H1 (cell line): ENCODE data around the gene FAM177A1. TPM values are rescaled to one million over a fixed set of nuclear protein-coding genes. Genes with fewer than 3 reads are reported as not detected.

Source experiments
- CTCF ChIA-PET: fragments of 300-600 bp; sonication (Branson Sonifier 250); formaldehyde crosslinking; loops from one replicate; lab custom pipeline; 2021; ENCODE audit not compliant: partially characterized antibody; lab: Charles Lee
- POLR2A ChIA-PET: fragments of 300-600 bp; sonication (Branson Sonifier 250); formaldehyde crosslinking; loops from one replicate; lab custom pipeline; 2021; ENCODE audit warnings: inconsistent platforms; ENCODE audit not compliant: partially characterized antibody; lab: Charles Lee
- DNase-seq, 2 experiments: peaks; one replicate each; pipeline versions ENCODE4 v3.0.0 to v3.0.0-alpha.2; 2010 to 2022; ENCODE audit warnings: low spot score in 2 of 2, low read depth in 1 of 2, mixed read lengths in 1 of 2
- FAIRE-seq: peaks from 2 replicates; lab custom pipeline; 2011; peaks lifted over from hg19 to GRCh38; lab: Jason Lieb, UNC
- H2AFZ ChIP-seq: 2 replicates; pipeline ENCODE4 v1.8.1; 2012; ENCODE audit warnings: low read length, inconsistent platforms
- H2AK5ac ChIP-seq: 2 replicates; pipeline ENCODE4 v1.6.1; 2013; ENCODE audit warnings: low read depth, low read length
- H2BK120ac ChIP-seq: replicated peaks from 2 replicates; pipeline ENCODE3; 2013; ENCODE audit warnings: low read depth, low read length, inconsistent platforms
- H2BK12ac ChIP-seq: 2 replicates; pipeline ENCODE4 v1.6.1; 2013; ENCODE audit warnings: low read depth, low read length
- H2BK15ac ChIP-seq: 2 replicates; pipeline ENCODE4 v1.6.1; 2013; ENCODE audit warnings: low read length
- H2BK20ac ChIP-seq: 2 replicates; pipeline ENCODE4 v1.6.1; 2013; ENCODE audit warnings: low read length
- H2BK5ac ChIP-seq: 2 replicates; pipeline ENCODE4 v1.6.1; 2013; ENCODE audit warnings: low read depth, low read length
- H3K14ac ChIP-seq: 2 replicates; pipeline ENCODE4 v1.6.1; 2013; ENCODE audit warnings: inconsistent platforms; ENCODE audit not compliant: insufficient read length
- H3K18ac ChIP-seq: 2 replicates; pipeline ENCODE4 v1.6.1; 2013; ENCODE audit warnings: low read length; ENCODE audit errors: extremely low read depth
- H3K23ac ChIP-seq: 2 replicates; pipeline ENCODE4 v1.6.1; 2013; ENCODE audit warnings: inconsistent platforms; ENCODE audit not compliant: insufficient read length
- H3K23me2 ChIP-seq: 2 replicates; pipeline ENCODE4 v1.6.1; 2013; ENCODE audit warnings: low read depth, low read length
- H3K27ac ChIP-seq: 2 replicates; pipeline ENCODE4 v1.6.1; 2011; ENCODE audit warnings: low read depth, low read length, inconsistent platforms
- H3K27me3 ChIP-seq, 4 experiments: replicated peaks in 1 of 4; 1 replicate in 1 of 4; 2 replicates in 3 of 4; pipeline versions ENCODE4 v1.6.1 to v1.8.1; 2011 to 2013; ENCODE audit warnings: low read length in 3 of 4, mild to moderate bottlenecking in 3 of 4, inconsistent platforms in 2 of 4, mixed read lengths in 2 of 4, moderate library complexity in 1 of 4; ENCODE audit not compliant: control insufficient read depth in 3 of 4, insufficient read depth in 3 of 4; ENCODE audit errors: extremely low read depth in 1 of 4
- H3K36me3 ChIP-seq, 4 experiments: 2 replicates each; pipeline versions ENCODE4 v1.6.1 to v1.8.1; 2011 to 2013; ENCODE audit warnings: mild to moderate bottlenecking in 4 of 4, low read length in 3 of 4, moderate library complexity in 2 of 4, control low read depth in 1 of 4, inconsistent platforms in 1 of 4; ENCODE audit not compliant: insufficient read depth in 4 of 4, control insufficient read depth in 2 of 4
- H3K4ac ChIP-seq: replicated peaks from 2 replicates; pipeline ENCODE3; 2013; ENCODE audit warnings: low read length, low read depth, mixed read lengths, inconsistent platforms; ENCODE audit not compliant: insufficient read length
- H3K4me1 ChIP-seq, 4 experiments: replicated peaks in 1 of 4; 1 replicate in 1 of 4; 2 replicates in 3 of 4; pipeline versions ENCODE4 v1.6.1 to v1.8.1; 2011 to 2013; ENCODE audit warnings: low read length in 3 of 4, inconsistent platforms in 2 of 4, mixed read lengths in 1 of 4; ENCODE audit not compliant: insufficient read depth in 4 of 4, control insufficient read depth in 3 of 4
- H3K4me2 ChIP-seq, 2 experiments: 2 replicates each; pipeline versions ENCODE4 v1.6.1 to v1.8.1; 2011 to 2013; ENCODE audit warnings: low read depth in 2 of 2, low read length in 2 of 2, control low read depth in 1 of 2, inconsistent platforms in 1 of 2, mild to moderate bottlenecking in 1 of 2; ENCODE audit not compliant: insufficient read depth in 1 of 2
- H3K4me3 ChIP-seq, 4 experiments: fragments of 200-600, 300-600 bp in 1 of 4; sonication (generic), shearing (Covaris generic), sonication (Bioruptor Twin) in 1 of 4; 2 replicates each; pipeline versions ENCODE4 v1.5.1 to v1.8.1; 2011 to 2016; ENCODE audit warnings: low read length in 4 of 4, low read depth in 3 of 4, control low read depth in 2 of 4, inconsistent platforms in 2 of 4, mild to moderate bottlenecking in 2 of 4, mixed read lengths in 1 of 4, moderate library complexity in 1 of 4; ENCODE audit not compliant: insufficient read depth in 2 of 4; ENCODE audit errors: extremely low read depth in 1 of 4
- H3K56ac ChIP-seq: replicated peaks from 2 replicates; pipeline ENCODE3; 2013; ENCODE audit warnings: low read depth, mild to moderate bottlenecking, mixed read lengths, low read length, inconsistent platforms; ENCODE audit not compliant: insufficient read length
- H3K79me1 ChIP-seq: 2 replicates; pipeline ENCODE4 v1.6.1; 2013; ENCODE audit warnings: low read depth, low read length, control low read depth
- H3K79me2 ChIP-seq, 2 experiments: 2 replicates each; pipeline versions ENCODE4 v1.6.1 to v1.8.1; 2012 to 2013; ENCODE audit warnings: low read length in 2 of 2, mild to moderate bottlenecking in 2 of 2, inconsistent platforms in 1 of 2; ENCODE audit not compliant: insufficient read depth in 2 of 2, control insufficient read depth in 1 of 2
- H3K9ac ChIP-seq, 4 experiments: replicated peaks in 1 of 4; 1 replicate in 1 of 4; 2 replicates in 3 of 4; pipeline versions ENCODE4 v1.6.1 to v1.8.1; 2011 to 2013; ENCODE audit warnings: low read depth in 3 of 4, low read length in 3 of 4, control low read depth in 2 of 4, mild to moderate bottlenecking in 2 of 4, moderate library complexity in 2 of 4, inconsistent platforms in 1 of 4; ENCODE audit errors: extremely low read depth in 1 of 4
- H3K9me3 ChIP-seq, 2 experiments: 2 replicates each; pipeline versions ENCODE4 v1.6.1 to v1.8.1; 2012 to 2013; ENCODE audit warnings: mild to moderate bottlenecking in 2 of 2, moderate library complexity in 2 of 2, control low read depth in 1 of 2, inconsistent platforms in 1 of 2, low read depth in 1 of 2, low read length in 1 of 2, mixed read lengths in 1 of 2; ENCODE audit not compliant: insufficient read depth in 2 of 2
- H4K20me1 ChIP-seq, 2 experiments: replicated peaks in 1 of 2; 2 replicates each; pipeline versions ENCODE3 to v1.8.1; 2011 to 2013; ENCODE audit warnings: inconsistent platforms in 2 of 2, low read length in 2 of 2, mild to moderate bottlenecking in 1 of 2; ENCODE audit not compliant: insufficient read depth in 2 of 2, control insufficient read depth in 1 of 2
- H4K5ac ChIP-seq: 2 replicates; pipeline ENCODE4 v1.6.1; 2013; ENCODE audit warnings: low read length, low read depth, mixed read lengths, inconsistent platforms; ENCODE audit not compliant: insufficient read length
- H4K8ac ChIP-seq: 2 replicates; pipeline ENCODE4 v1.8.0; 2013; ENCODE audit warnings: mild to moderate bottlenecking, moderate library complexity, low read length, inconsistent platforms; ENCODE audit not compliant: insufficient read depth; ENCODE audit errors: extremely low read depth
- H4K91ac ChIP-seq: replicated peaks from 2 replicates; pipeline ENCODE3; 2013; ENCODE audit warnings: low read length, mixed read lengths, inconsistent platforms; ENCODE audit not compliant: insufficient read length
- ASH2L ChIP-seq: fragments of 200-600, 300-600 bp; sonication (generic); IDR thresholded peaks from one replicate; pipeline ENCODE4 v1.7.1; 2017; ENCODE audit warnings: low read length
- EGR1 ChIP-seq: IDR thresholded peaks from 2 replicates; pipeline ENCODE4 v1.6.1; 2011; ENCODE audit warnings: low read depth, low read length, borderline replicate concordance
- EP300 ChIP-seq, 2 experiments: IDR thresholded peaks; 1 replicate in 1 of 2; 2 replicates in 1 of 2; pipeline ENCODE4 v1.6.1; 2011 to 2012; ENCODE audit warnings: low read depth in 2 of 2, low read length in 2 of 2, mild to moderate bottlenecking in 2 of 2, borderline replicate concordance in 1 of 2, inconsistent platforms in 1 of 2, moderate library complexity in 1 of 2
- EZH2 ChIP-seq: fragments of 200-600 bp; sonication (generic); IDR thresholded peaks from 2 replicates; pipeline ENCODE4 v1.7.1; 2012; ENCODE audit warnings: low read depth, mild to moderate bottlenecking, moderate library complexity, low read length, inconsistent platforms; ENCODE audit not compliant: severe bottlenecking
- FOSL1 ChIP-seq: IDR thresholded peaks from 2 replicates; pipeline ENCODE4 v1.6.1; 2011; ENCODE audit warnings: mild to moderate bottlenecking, low read depth, low read length, moderate library complexity; ENCODE audit not compliant: insufficient read depth
- GABPA ChIP-seq: IDR thresholded peaks from 2 replicates; pipeline ENCODE4 v1.6.1; 2011; ENCODE audit warnings: mild to moderate bottlenecking, low read length, moderate library complexity, borderline replicate concordance; ENCODE audit not compliant: insufficient read depth
- MAFK ChIP-seq: IDR thresholded peaks from 2 replicates; pipeline ENCODE4 v1.6.1; 2012; ENCODE audit warnings: low read depth, mild to moderate bottlenecking, improper control_type of control experiment, low read length
- RAD21 ChIP-seq, 2 experiments: IDR thresholded peaks in 1 of 2; conservative IDR thresholded peaks in 1 of 2; 2 replicates each; pipeline ENCODE4 v1.6.1; 2011; ENCODE audit warnings: low read depth in 2 of 2, low read length in 2 of 2, improper control_type of control experiment in 1 of 2, inconsistent platforms in 1 of 2, mild to moderate bottlenecking in 1 of 2, moderate library complexity in 1 of 2
- SP4 ChIP-seq: IDR thresholded peaks from 2 replicates; pipeline ENCODE4 v1.6.1; 2012; ENCODE audit warnings: low read length, inconsistent platforms
- ZNF274 ChIP-seq: IDR thresholded peaks from 2 replicates; pipeline ENCODE4 v1.7.0; 2012; ENCODE audit warnings: low read length, borderline replicate concordance; ENCODE audit errors: extremely low read depth
- WGBS, 2 experiments: shearing (Covaris generic) in 1 of 2; methylation state at CpG; one replicate each; pipeline versions ENCODE4 v1.1.6 to v1.1.7; 2013 to 2015; ENCODE audit warnings: low lambda C conversion rate in 2 of 2, mixed read lengths in 2 of 2, inconsistent platforms in 1 of 2, low coverage in 1 of 2, missing lambda C conversion rate in 1 of 2; ENCODE audit not compliant: insufficient replicate concordance in 2 of 2, insufficient coverage in 1 of 2, insufficient read length in 1 of 2; ENCODE audit errors: extremely low coverage in 1 of 2, missing lambda C conversion rate in 1 of 2; 5-methylcytosine and 5-hydroxymethylcytosine counted together
- polyA plus RNA-seq, 7 experiments: library from polyadenylated mRNA; depleted of rRNA in 3 of 7; stranded (reverse) in 5 of 7; unstranded in 2 of 7; fragments of >200 nt in 5 of 7; fragments of 200-250 nt in 2 of 7; gene quantifications; 1 replicate in 5 of 7; 2 replicates in 1 of 7; 4 replicates in 1 of 7; pipeline versions ENCODE4 v1.2.1 to v1.2.3, GENCODE V29; 2011 to 2013; ENCODE audit warnings: missing spikeins in 2 of 7, mixed read lengths in 2 of 7
- total RNA-seq: library from RNA; stranded (reverse); fragmentation: NEBNext Ultra II Directional; extraction: Animal tissue kit (Norgen Biotek cat#: 25700); gene quantifications from 2 replicates; pipeline ENCODE4 v1.2.1, GENCODE V29; 2021
- TF ChIP-seq, protein P1 (sequence below), 3 experiments: IDR thresholded peaks; 1 replicate in 2 of 3; 2 replicates in 1 of 3; pipeline versions ENCODE4 v1.5.1 to v1.6.1; 2011; ENCODE audit warnings: low read length in 3 of 3, mild to moderate bottlenecking in 3 of 3, inconsistent platforms in 2 of 3, low read depth in 1 of 3, moderate library complexity in 1 of 3; ENCODE audit not compliant: insufficient read depth in 1 of 3; ENCODE audit errors: control extremely low read depth in 1 of 3

Gene FAM177A1
- total and polyA plus RNA-seq, 2 of the 8 experiments (the other 6 are each of a cell fraction or from before 2014, with no cell fraction given), result 11.3 to 34.0 TPM

- Histone ChIP-seq H2AFZ (no peak overlapping the region), H2BK20ac (no peak overlapping the region), H4K8ac (no peak overlapping the region), H3K23ac (no peak overlapping the region), H3K4ac (no peak overlapping the region), H4K5ac (no peak overlapping the region), H3K23me2 (no peaks in the 10 kb centered on the region), H3K18ac (no peak overlapping the region), H2BK5ac (no peak overlapping the region), H3K9ac (no peak overlapping the region), H2BK15ac (no peak overlapping the region), H3K36me3 (peaks cover 0 to 26% (median 5%) of the 10 kb centered on the region in 4 experiments; a peak in 5 of 8 replicates), H3K4me3 (no peak overlapping the region), H3K79me1 (no peaks in the 10 kb centered on the region), H3K27me3 (no peaks in the 10 kb centered on the region), H3K56ac (no peak overlapping the region), H3K14ac (no peak overlapping the region), H4K20me1 (no peaks in the 10 kb centered on the region), H2BK12ac (no peak overlapping the region), H2AK5ac (no peak overlapping the region), H4K91ac (no peak overlapping the region), H3K4me2 (no peak overlapping the region), H2BK120ac (no peak overlapping the region), H3K79me2 (no peaks in the 10 kb centered on the region), H3K9me3 (no peaks in the 10 kb centered on the region), H3K4me1 (no peaks in the 10 kb centered on the region), H3K27ac (no peak overlapping the region)
- no peak for FAIRE-seq
- ChIA-PET POLR2A (interaction anchor here (1.4 kb wide), 1 partner anchor 14 kb away, joined by 5 read pairs; no protein-coding TSS in a partner anchor), CTCF (interaction anchor here (1.3 kb wide), 1 partner anchor 39 kb away, joined by 3 read pairs; no protein-coding TSS in a partner anchor)
- DNase-seq, result no peak
- 86% methylated on average over 1 of the region's 1 CpG; no CpG with 5 or more reads in 1 of the 2 experiments for WGBS, 2 experiments
- TF ChIP-seq GABPA (no peak), SP4 (no peak), EGR1 (no peak), RAD21 (IDR thresholded peaks at IDR 0.05 in 1 of 2, conservative IDR thresholded peaks at IDR 0.05 in 1 of 2; ENCODE audit: low read depth in 2 of 2, low read length in 2 of 2) (no peak), EP300 (IDR thresholded peaks at IDR 0.05; ENCODE audit: borderline replicate concordance in 1 of 2, low read depth in 2 of 2, low read length in 2 of 2) (no peak), ASH2L (no peak), FOSL1 (no peak), ZNF274 (no peak), MAFK (no peak), EZH2 (no peak)
- TF ChIP-seq, protein P1, sequence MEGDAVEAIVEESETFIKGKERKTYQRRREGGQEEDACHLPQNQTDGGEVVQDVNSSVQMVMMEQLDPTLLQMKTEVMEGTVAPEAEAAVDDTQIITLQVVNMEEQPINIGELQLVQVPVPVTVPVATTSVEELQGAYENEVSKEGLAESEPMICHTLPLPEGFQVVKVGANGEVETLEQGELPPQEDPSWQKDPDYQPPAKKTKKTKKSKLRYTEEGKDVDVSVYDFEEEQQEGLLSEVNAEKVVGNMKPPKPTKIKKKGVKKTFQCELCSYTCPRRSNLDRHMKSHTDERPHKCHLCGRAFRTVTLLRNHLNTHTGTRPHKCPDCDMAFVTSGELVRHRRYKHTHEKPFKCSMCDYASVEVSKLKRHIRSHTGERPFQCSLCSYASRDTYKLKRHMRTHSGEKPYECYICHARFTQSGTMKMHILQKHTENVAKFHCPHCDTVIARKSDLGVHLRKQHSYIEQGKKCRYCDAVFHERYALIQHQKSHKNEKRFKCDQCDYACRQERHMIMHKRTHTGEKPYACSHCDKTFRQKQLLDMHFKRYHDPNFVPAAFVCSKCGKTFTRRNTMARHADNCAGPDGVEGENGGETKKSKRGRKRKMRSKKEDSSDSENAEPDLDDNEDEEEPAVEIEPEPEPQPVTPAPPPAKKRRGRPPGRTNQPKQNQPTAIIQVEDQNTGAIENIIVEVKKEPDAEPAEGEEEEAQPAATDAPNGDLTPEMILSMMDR (IDR thresholded peaks at IDR 0.05; ENCODE audit: control extremely low read depth in 1 of 3, insufficient read depth in 1 of 3, low read depth in 1 of 3, low read length in 3 of 3), result no peak
Observed at GRCh38 chr14:35079742-35080141, 33.7 kb downstream of the FAM177A1 start.
